Endodermal cell (in vitro differentiated cells): ENCODE results near the gene TMEM205. TPM values are rescaled to one million over a fixed set of nuclear protein-coding genes. Genes with fewer than 3 reads are reported as not detected.
A peak's percentile ranks its signal among the peaks of the same experiment; 100 is the strongest.
"Not testable (repeated sequence)": the region's sequence is repeated elsewhere in the genome, so short reads cannot be mapped to it uniquely, and the experiment has no call there.

ENCODE experiments used
- DNase-seq: peaks from one replicate; pipeline ENCODE4 v3.0.0-alpha.2; 2017
- H3K27ac ChIP-seq: 2 replicates; pipeline ENCODE4 v1.5.1; 2013; ENCODE audit warnings: mild to moderate bottlenecking, low read depth, low read length, moderate library complexity
- H3K27me3 ChIP-seq: 2 replicates; pipeline ENCODE4 v1.6.1; 2013; ENCODE audit warnings: mild to moderate bottlenecking, low read length, moderate library complexity; ENCODE audit not compliant: insufficient read depth, control insufficient read depth, poor library complexity, severe bottlenecking
- H3K36me3 ChIP-seq: 2 replicates; pipeline ENCODE4 v1.7.0; 2013; ENCODE audit warnings: mild to moderate bottlenecking, low read length, moderate library complexity; ENCODE audit not compliant: control insufficient read depth, insufficient read depth
- H3K4me1 ChIP-seq: one replicate; pipeline ENCODE4 v1.7.0; 2013; ENCODE audit warnings: low read length; ENCODE audit not compliant: control insufficient read depth, insufficient read depth
- H3K4me3 ChIP-seq: 2 replicates; pipeline ENCODE4 v1.5.1; 2013; ENCODE audit warnings: mild to moderate bottlenecking, low read length, moderate library complexity
- H3K9ac ChIP-seq: 2 replicates; pipeline ENCODE4 v1.6.1; 2013; ENCODE audit warnings: mild to moderate bottlenecking, low read length, moderate library complexity; ENCODE audit not compliant: poor library complexity, severe bottlenecking; ENCODE audit errors: extremely low read depth
- H3K9me3 ChIP-seq: 2 replicates; pipeline ENCODE4 v1.6.1; 2013; ENCODE audit warnings: mild to moderate bottlenecking, low read length, moderate library complexity; ENCODE audit not compliant: control insufficient read depth
- H3K27ac Mint-ChIP-seq: 2 replicates; pipeline ENCODE4 v1.8.0; 2020; ENCODE audit warnings: mixed read lengths
- H3K27me3 Mint-ChIP-seq: 2 replicates; pipeline ENCODE4 v1.8.0; 2021; ENCODE audit warnings: mild to moderate bottlenecking, mixed read lengths; ENCODE audit not compliant: insufficient read depth
- H3K36me3 Mint-ChIP-seq: 2 replicates; pipeline ENCODE4 v1.8.0; 2020; ENCODE audit warnings: low read depth, mixed read lengths
- H3K4me1 Mint-ChIP-seq: 2 replicates; pipeline ENCODE4 v1.8.0; 2020; ENCODE audit warnings: mixed read lengths
- H3K4me3 Mint-ChIP-seq: 2 replicates; pipeline ENCODE4 v1.8.0; 2020; ENCODE audit warnings: mild to moderate bottlenecking, moderate library complexity, mixed read lengths
- H3K9me3 Mint-ChIP-seq: 2 replicates; pipeline ENCODE4 v1.8.0; 2020; ENCODE audit warnings: mild to moderate bottlenecking, mixed read lengths
- CTCF ChIP-seq: fragments of 200-600 bp; sonication (generic); conservative IDR thresholded peaks from 2 replicates; pipeline ENCODE4 v1.5.0; 2021; ENCODE audit warnings: antibody characterized with exemption, mild to moderate bottlenecking
- WGBS, 2 experiments: methylation state at CpG; one replicate each; pipeline versions ENCODE4 v1.1.5 to v1.1.7; 2013; ENCODE audit warnings: missing lambda C conversion rate in 2 of 2, mixed read lengths in 1 of 2; ENCODE audit not compliant: insufficient coverage in 1 of 2, insufficient read length in 1 of 2; 5-methylcytosine and 5-hydroxymethylcytosine counted together
- total RNA-seq, 2 donors: library from RNA; stranded (reverse); fragmentation: NEBNext Ultra II Directional in 1 of 2; extraction: Animal tissue kit (Norgen Biotek cat#: 25700) in 1 of 2; gene quantifications; 2 replicates in 1 of 2; 3 replicates in 1 of 2; pipeline ENCODE4 v1.2.1, GENCODE V29; 2021

TMEM205 gene
- total RNA-seq, 2 donors from 2014 or later, result 58.2 to 58.9 TPM

- Histone ChIP-seq H3K4me3 (no peak overlapping the region), H3K4me1 (peaks cover 4% of the 10 kb centered on the region), H3K9me3 (no peaks in the 10 kb centered on the region), H3K9ac (no peak overlapping the region), H3K27ac (no peak overlapping the region), H3K36me3 (peaks cover 20% of the 10 kb centered on the region), H3K27me3 (no peaks in the 10 kb centered on the region)
- WGBS, 2 experiments, result 88 to 96% methylated on average over 6 to 7 of the region's 7 CpGs
- no peak for DNase-seq
- peak overlapping the region; percentile 99 for H3K27ac Mint-ChIP-seq
- H3K4me1 Mint-ChIP-seq, result peaks cover 5% of the 10 kb centered on the region
- TF ChIP-seq CTCF, result no peak
- peak overlapping the region; percentile 74 for H3K4me3 Mint-ChIP-seq
- H3K27me3 Mint-ChIP-seq, result no peaks in the 10 kb centered on the region
- no peaks in the 10 kb centered on the region for H3K9me3 Mint-ChIP-seq
- peaks cover 26% of the 10 kb centered on the region for H3K36me3 Mint-ChIP-seq
Measured at GRCh38 chr19:11379857-11380350, 33.8 kb upstream of the TMEM205 start.

- H3K27me3 Mint-ChIP-seq, H3K4me1 Mint-ChIP-seq, DNase-seq, H3K27ac ChIP-seq, H3K9me3 Mint-ChIP-seq, H3K4me1 ChIP-seq, H3K4me3 Mint-ChIP-seq, H3K4me3 ChIP-seq, H3K9me3 ChIP-seq, H3K27me3 ChIP-seq, H3K27ac Mint-ChIP-seq, H3K9ac ChIP-seq: not testable (repeated sequence)
- 91 to 92% methylated on average over 5 to 14 of the region's 14 CpGs for WGBS, 2 experiments
- peaks cover 26% of the 10 kb centered on the region for H3K36me3 Mint-ChIP-seq
- H3K36me3 ChIP-seq, result peaks cover 20% of the 10 kb centered on the region
Measured at GRCh38 chr19:11379269-11379845, 33.3 kb upstream of the TMEM205 start.

- 74 to 77% methylated on average over 2 to 8 of the region's 8 CpGs for WGBS, 2 experiments
- no peaks in the 10 kb centered on the region for H3K27me3 Mint-ChIP-seq
- Histone ChIP-seq H3K9me3 (no peaks in the 10 kb centered on the region), H3K27me3 (no peaks in the 10 kb centered on the region), H3K27ac (no peak overlapping the region), H3K9ac (no peak overlapping the region), H3K4me3 (no peak overlapping the region), H3K36me3 (peaks cover 20% of the 10 kb centered on the region), H3K4me1 (peaks cover 4% of the 10 kb centered on the region)
- peaks cover 2% of the 10 kb centered on the region for H3K4me1 Mint-ChIP-seq
- H3K9me3 Mint-ChIP-seq, result no peaks in the 10 kb centered on the region
- DNase-seq, result peak; percentile 89
- TF ChIP-seq CTCF, result peak; percentile 80
- peaks cover 26% of the 10 kb centered on the region for H3K36me3 Mint-ChIP-seq
- peak overlapping the region; percentile 55 for H3K27ac Mint-ChIP-seq
- H3K4me3 Mint-ChIP-seq, result no peak overlapping the region
Measured at GRCh38 chr19:11378319-11379189, 32.5 kb upstream of the TMEM205 start.
